Measurements from ENCODE around the gene PSKH1. TPM values are rescaled to one million over a fixed set of nuclear protein-coding genes. Genes with fewer than 3 reads are reported as not detected.

The PSKH1 gene
- total and polyA plus RNA-seq, 10 of the 15 experiments (the other 5 are each of a cell fraction or from before 2014, with no cell fraction given), result 0.63 to 20.4 (median 7.8) TPM

DNA sequence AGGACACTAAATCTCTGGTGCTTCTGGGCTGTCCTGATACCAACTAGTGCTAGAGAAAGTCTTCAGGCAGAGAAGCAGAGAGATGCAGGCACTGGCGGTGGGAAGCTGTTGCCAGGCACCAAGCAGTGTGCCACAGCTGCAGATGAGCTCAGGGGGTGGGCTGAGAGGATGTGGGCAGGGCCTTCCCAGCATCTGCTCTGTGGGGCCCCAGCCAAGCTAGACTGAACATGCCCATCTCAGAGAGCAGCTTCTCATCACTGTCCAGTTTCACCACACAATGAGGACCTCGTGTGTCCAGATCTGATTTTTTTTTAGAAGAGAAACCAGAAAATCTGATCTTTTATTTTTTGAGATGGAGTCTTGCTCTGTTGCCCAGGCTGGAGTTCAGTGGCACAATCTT, 17.1 kb downstream of the PSKH1 start (continued):
- TF ChIP-seq, protein P1, sequence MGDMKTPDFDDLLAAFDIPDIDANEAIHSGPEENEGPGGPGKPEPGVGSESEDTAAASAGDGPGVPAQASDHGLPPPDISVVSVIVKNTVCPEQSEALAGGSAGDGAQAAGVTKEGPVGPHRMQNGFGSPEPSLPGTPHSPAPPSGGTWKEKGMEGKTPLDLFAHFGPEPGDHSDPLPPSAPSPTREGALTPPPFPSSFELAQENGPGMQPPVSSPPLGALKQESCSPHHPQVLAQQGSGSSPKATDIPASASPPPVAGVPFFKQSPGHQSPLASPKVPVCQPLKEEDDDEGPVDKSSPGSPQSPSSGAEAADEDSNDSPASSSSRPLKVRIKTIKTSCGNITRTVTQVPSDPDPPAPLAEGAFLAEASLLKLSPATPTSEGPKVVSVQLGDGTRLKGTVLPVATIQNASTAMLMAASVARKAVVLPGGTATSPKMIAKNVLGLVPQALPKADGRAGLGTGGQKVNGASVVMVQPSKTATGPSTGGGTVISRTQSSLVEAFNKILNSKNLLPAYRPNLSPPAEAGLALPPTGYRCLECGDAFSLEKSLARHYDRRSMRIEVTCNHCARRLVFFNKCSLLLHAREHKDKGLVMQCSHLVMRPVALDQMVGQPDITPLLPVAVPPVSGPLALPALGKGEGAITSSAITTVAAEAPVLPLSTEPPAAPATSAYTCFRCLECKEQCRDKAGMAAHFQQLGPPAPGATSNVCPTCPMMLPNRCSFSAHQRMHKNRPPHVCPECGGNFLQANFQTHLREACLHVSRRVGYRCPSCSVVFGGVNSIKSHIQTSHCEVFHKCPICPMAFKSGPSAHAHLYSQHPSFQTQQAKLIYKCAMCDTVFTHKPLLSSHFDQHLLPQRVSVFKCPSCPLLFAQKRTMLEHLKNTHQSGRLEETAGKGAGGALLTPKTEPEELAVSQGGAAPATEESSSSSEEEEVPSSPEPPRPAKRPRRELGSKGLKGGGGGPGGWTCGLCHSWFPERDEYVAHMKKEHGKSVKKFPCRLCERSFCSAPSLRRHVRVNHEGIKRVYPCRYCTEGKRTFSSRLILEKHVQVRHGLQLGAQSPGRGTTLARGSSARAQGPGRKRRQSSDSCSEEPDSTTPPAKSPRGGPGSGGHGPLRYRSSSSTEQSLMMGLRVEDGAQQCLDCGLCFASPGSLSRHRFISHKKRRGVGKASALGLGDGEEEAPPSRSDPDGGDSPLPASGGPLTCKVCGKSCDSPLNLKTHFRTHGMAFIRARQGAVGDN (IDR thresholded peaks at IDR 0.05), result no peak
- TF ChIP-seq SUPT20H (IDR thresholded peaks at IDR 0.05; ENCODE audit: borderline replicate concordance, control insufficient read depth, low read depth, low read length) (no peak), YY1 (IDR thresholded peaks at IDR 0.05; ENCODE audit: low read depth, low read length) (no peak), IKZF2 (IDR thresholded peaks at IDR 0.05) (no peak), TCF3 (IDR thresholded peaks at IDR 0.05; ENCODE audit: borderline replicate concordance, insufficient read depth, low read depth, low read length) (no peak), PAX8 (IDR thresholded peaks at IDR 0.05) (no peak), BACH1 (IDR thresholded peaks at IDR 0.05; ENCODE audit: borderline replicate concordance) (no peak)
- TF ChIP-seq, protein P2, sequence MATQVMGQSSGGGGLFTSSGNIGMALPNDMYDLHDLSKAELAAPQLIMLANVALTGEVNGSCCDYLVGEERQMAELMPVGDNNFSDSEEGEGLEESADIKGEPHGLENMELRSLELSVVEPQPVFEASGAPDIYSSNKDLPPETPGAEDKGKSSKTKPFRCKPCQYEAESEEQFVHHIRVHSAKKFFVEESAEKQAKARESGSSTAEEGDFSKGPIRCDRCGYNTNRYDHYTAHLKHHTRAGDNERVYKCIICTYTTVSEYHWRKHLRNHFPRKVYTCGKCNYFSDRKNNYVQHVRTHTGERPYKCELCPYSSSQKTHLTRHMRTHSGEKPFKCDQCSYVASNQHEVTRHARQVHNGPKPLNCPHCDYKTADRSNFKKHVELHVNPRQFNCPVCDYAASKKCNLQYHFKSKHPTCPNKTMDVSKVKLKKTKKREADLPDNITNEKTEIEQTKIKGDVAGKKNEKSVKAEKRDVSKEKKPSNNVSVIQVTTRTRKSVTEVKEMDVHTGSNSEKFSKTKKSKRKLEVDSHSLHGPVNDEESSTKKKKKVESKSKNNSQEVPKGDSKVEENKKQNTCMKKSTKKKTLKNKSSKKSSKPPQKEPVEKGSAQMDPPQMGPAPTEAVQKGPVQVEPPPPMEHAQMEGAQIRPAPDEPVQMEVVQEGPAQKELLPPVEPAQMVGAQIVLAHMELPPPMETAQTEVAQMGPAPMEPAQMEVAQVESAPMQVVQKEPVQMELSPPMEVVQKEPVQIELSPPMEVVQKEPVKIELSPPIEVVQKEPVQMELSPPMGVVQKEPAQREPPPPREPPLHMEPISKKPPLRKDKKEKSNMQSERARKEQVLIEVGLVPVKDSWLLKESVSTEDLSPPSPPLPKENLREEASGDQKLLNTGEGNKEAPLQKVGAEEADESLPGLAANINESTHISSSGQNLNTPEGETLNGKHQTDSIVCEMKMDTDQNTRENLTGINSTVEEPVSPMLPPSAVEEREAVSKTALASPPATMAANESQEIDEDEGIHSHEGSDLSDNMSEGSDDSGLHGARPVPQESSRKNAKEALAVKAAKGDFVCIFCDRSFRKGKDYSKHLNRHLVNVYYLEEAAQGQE (IDR thresholded peaks at IDR 0.05; ENCODE audit: low read depth, low read length), result no peak
